NCI-H2227 treated with DMSO at 0.1 percent for 48 hours (cell line): Measurements from ENCODE around the gene P3H2.

Experiments
- DNase-seq: peaks from one replicate; lab custom pipeline; 2025; lab: John Stamatoyannopoulos, UW

Gene P3H2

GRCh38 chr3:190013943-190014924 lies 106.5 kb downstream of the P3H2 start:
- no peak for DNase-seq

- DNase-seq: no peak
These were observed 107.9 kb downstream of the P3H2 start for GRCh38 chr3:190012784-190013183.

- DNase-seq: no peak
These were observed 108.3 kb downstream of the P3H2 start for GRCh38 chr3:190012314-190012782.

GRCh38 chr3:190010486-190010885 lies 110.2 kb downstream of the P3H2 start:
- no peak for DNase-seq

GRCh38 chr3:190009614-190010013 lies 111.1 kb downstream of the P3H2 start:
- no peak for DNase-seq

- DNase-seq: no peak
These were observed 112.3 kb downstream of the P3H2 start for GRCh38 chr3:190008432-190008831.

- DNase-seq: no peak
These were observed 115.2 kb downstream of the P3H2 start for GRCh38 chr3:190005343-190006113.

- no peak for DNase-seq
These were observed 116.0 kb downstream of the P3H2 start for GRCh38 chr3:190004656-190005055.

- no peak for DNase-seq
These were observed 117.0 kb downstream of the P3H2 start for GRCh38 chr3:190003681-190004123.

GRCh38 chr3:190003068-190003467 lies 117.6 kb downstream of the P3H2 start:
- DNase-seq: no peak

- DNase-seq: no peak
These were observed 119.3 kb downstream of the P3H2 start for GRCh38 chr3:190001426-190001825.

- DNase-seq: no peak
These were observed 119.9 kb downstream of the P3H2 start for GRCh38 chr3:190000861-190001196.

GRCh38 chr3:190000187-190000860 lies 120.4 kb downstream of the P3H2 start:
- DNase-seq: no peak

GRCh38 chr3:189999718-190000117 lies 121.0 kb downstream of the P3H2 start:
- no peak for DNase-seq

- no peak for DNase-seq
These were observed 125.6 kb downstream of the P3H2 start for GRCh38 chr3:189995129-189995528.

- DNase-seq: no peak
These were observed 129.9 kb downstream of the P3H2 start for GRCh38 chr3:189990826-189991225.

- no peak for DNase-seq
These were observed 131.8 kb downstream of the P3H2 start for GRCh38 chr3:189988854-189989253.

GRCh38 chr3:189988322-189988721 lies 132.4 kb downstream of the P3H2 start:
- DNase-seq: no peak

- no peak for DNase-seq
These were observed 134.7 kb downstream of the P3H2 start for GRCh38 chr3:189985948-189986347.

- DNase-seq: no peak
These were observed 137.1 kb downstream of the P3H2 start for GRCh38 chr3:189983612-189984011.

- DNase-seq: no peak
These were observed 138.3 kb downstream of the P3H2 start for GRCh38 chr3:189982321-189982945.

GRCh38 chr3:189981668-189982067 lies 139.0 kb downstream of the P3H2 start:
- no peak for DNase-seq
